ENCODE data around the gene GPAM. TPM values are rescaled to one million over a fixed set of nuclear protein-coding genes. Genes with fewer than 3 reads are reported as not detected.
"Not testable (repeated sequence)": the region's sequence is repeated elsewhere in the genome, so short reads cannot be mapped to it uniquely, and the experiment has no call there.

The GPAM gene
- polyA plus RNA-seq, 6 donors from 2014 or later = 1.3 to 4.3 (median 2.9) TPM; not detected in 1

DNA sequence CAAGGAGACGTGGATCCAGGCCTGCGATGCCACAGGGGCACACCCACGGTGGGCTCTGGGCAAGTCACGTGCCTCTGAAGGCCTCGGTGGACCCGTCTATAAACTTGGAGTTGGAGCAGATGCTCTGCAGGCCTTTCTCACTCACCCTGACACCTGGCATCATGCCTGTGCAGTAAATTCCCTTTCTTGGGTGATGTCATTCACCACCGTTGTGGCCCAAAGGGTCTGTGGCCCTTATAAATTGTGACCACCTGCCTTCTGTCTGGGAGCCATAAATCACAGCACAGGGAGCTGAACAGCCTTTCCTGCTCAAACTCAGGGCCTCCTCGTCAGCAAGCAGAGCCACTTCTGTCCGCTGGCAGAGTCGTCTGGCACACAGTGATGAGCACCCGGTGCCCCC is 52.2 kb downstream of the GPAM start:
- no peaks in the 10 kb centered on the region for H3K9me3 Mint-ChIP-seq
- H3K36me3 Mint-ChIP-seq = no peaks in the 10 kb centered on the region
- no peaks in the 10 kb centered on the region for H3K4me1 Mint-ChIP-seq
- no peak overlapping the region for H3K4me3 Mint-ChIP-seq
- H3K27me3 Mint-ChIP-seq = peaks cover 0 to 14% (median 5%) of the 10 kb centered on the region in 3 donors
- ATAC-seq (ENCODE audit: low read depth in 2 of 2) (no peak), DNase-seq (no peak)
- no peak overlapping the region for H3K27ac Mint-ChIP-seq

GRCh38 chr10:112126901-112127300 is 56.7 kb downstream of the GPAM start:
- no peaks in the 10 kb centered on the region for H3K4me1 Mint-ChIP-seq
- no peak for ATAC-seq (ENCODE audit: low read depth in 2 of 2)
- DNase-seq = no peak
- peaks cover 0 to 10% (median 0%) of the 10 kb centered on the region in 3 donors for H3K27me3 Mint-ChIP-seq
- no peaks in the 10 kb centered on the region for H3K36me3 Mint-ChIP-seq
- no peaks in the 10 kb centered on the region for H3K9me3 Mint-ChIP-seq
- H3K27ac Mint-ChIP-seq = no peak overlapping the region
- no peak overlapping the region for H3K4me3 Mint-ChIP-seq

- Mint-ChIP-seq H3K9me3 (no peaks in the 10 kb centered on the region), H3K4me1 (no peaks in the 10 kb centered on the region), H3K36me3 (no peaks in the 10 kb centered on the region), H3K4me3 (no peak overlapping the region), H3K27me3 (peaks cover 0 to 14% (median 0%) of the 10 kb centered on the region in 3 donors), H3K27ac (no peak overlapping the region)
- DNase-seq (no peak), ATAC-seq (ENCODE audit: low read depth in 2 of 2) (no peak)
Observed at GRCh38 chr10:112126172-112126571, 57.4 kb downstream of the GPAM start.

GRCh38 chr10:112124866-112125265 is 58.7 kb downstream of the GPAM start:
- Mint-ChIP-seq H3K4me1 (no peaks in the 10 kb centered on the region), H3K9me3 (no peaks in the 10 kb centered on the region), H3K27ac (no peak overlapping the region), H3K27me3 (peaks cover 0 to 8% (median 8%) of the 10 kb centered on the region in 3 donors), H3K4me3 (no peak overlapping the region), H3K36me3 (no peaks in the 10 kb centered on the region)
- ATAC-seq (ENCODE audit: low read depth in 2 of 2) (no peak), DNase-seq (no peak)

- no peaks in the 10 kb centered on the region for H3K9me3 Mint-ChIP-seq
- H3K4me3 Mint-ChIP-seq = no peak overlapping the region
- DNase-seq (no peak), ATAC-seq (ENCODE audit: low read depth in 2 of 2) (no peak)
- H3K4me1 Mint-ChIP-seq = no peaks in the 10 kb centered on the region
- no peak overlapping the region for H3K27ac Mint-ChIP-seq
- peaks cover 0 to 8% (median 8%) of the 10 kb centered on the region in 3 donors for H3K27me3 Mint-ChIP-seq
- no peaks in the 10 kb centered on the region for H3K36me3 Mint-ChIP-seq
Observed at GRCh38 chr10:112122827-112123226, 60.7 kb downstream of the GPAM start.

GRCh38 chr10:112120491-112120890 is 63.1 kb downstream of the GPAM start:
- no peaks in the 10 kb centered on the region for H3K9me3 Mint-ChIP-seq
- DNase-seq (no peak), ATAC-seq (ENCODE audit: low read depth in 2 of 2) (no peak)
- no peaks in the 10 kb centered on the region for H3K36me3 Mint-ChIP-seq
- H3K27me3 Mint-ChIP-seq = peaks cover 0 to 11% (median 6%) of the 10 kb centered on the region in 3 donors
- no peaks in the 10 kb centered on the region for H3K4me1 Mint-ChIP-seq
- H3K27ac Mint-ChIP-seq = peak overlapping the region in 1 of 6 donors; percentile 3
- no peak overlapping the region for H3K4me3 Mint-ChIP-seq

GRCh38 chr10:112115781-112116385 is 67.7 kb downstream of the GPAM start:
- ATAC-seq (ENCODE audit: low read depth in 2 of 2) (no peak), DNase-seq (peak; percentile 15)
- H3K36me3 Mint-ChIP-seq = no peaks in the 10 kb centered on the region
- H3K4me1 Mint-ChIP-seq = no peaks in the 10 kb centered on the region
- no peak overlapping the region for H3K27ac Mint-ChIP-seq
- H3K27me3 Mint-ChIP-seq = peaks cover 5 to 18% (median 7%) of the 10 kb centered on the region in 3 donors
- no peak overlapping the region for H3K4me3 Mint-ChIP-seq
- H3K9me3 Mint-ChIP-seq = peaks cover 0 to 4% (median 0%) of the 10 kb centered on the region in 7 donors

- not testable (repeated sequence) for H3K36me3 Mint-ChIP-seq; H3K4me3 Mint-ChIP-seq; H3K27ac Mint-ChIP-seq; ATAC-seq (ENCODE audit: low read depth in 2 of 2); H3K4me1 Mint-ChIP-seq; DNase-seq
- Mint-ChIP-seq H3K9me3 (peaks cover 0 to 12% (median 8%) of the 10 kb centered on the region in 7 donors), H3K27me3 (peaks cover 0 to 17% (median 2%) of the 10 kb centered on the region in 3 donors)
Observed at GRCh38 chr10:112109779-112110178, 73.8 kb downstream of the GPAM start.

Other genes starting within 250 kb of the GPAM start
- not detected for gene TECTB, start 99.6 kb upstream of the GPAM start, polyA plus RNA-seq (ENCODE audit: low read depth in 6 of 6)
- 10 to 100 TPM; 38.9 to 89.1 (median 60.2) TPM for gene ACSL5, start 190.4 kb upstream of the GPAM start, polyA plus RNA-seq (ENCODE audit: low read depth in 6 of 6)

Measured in naive B cell (primary cell).